UCSD-AML1 (cell line): Measurements from ENCODE around the gene NCAPD2.
"Not testable (repeated sequence)": the region's sequence is repeated elsewhere in the genome, so short reads cannot be mapped to it uniquely, and the experiment has no call there.

ENCODE experiments used
- DNase-seq: peaks from one replicate; lab custom pipeline; 2025; ENCODE audit not compliant: unreplicated experiment; lab: John Stamatoyannopoulos, UW

NCAPD2 gene

DNA sequence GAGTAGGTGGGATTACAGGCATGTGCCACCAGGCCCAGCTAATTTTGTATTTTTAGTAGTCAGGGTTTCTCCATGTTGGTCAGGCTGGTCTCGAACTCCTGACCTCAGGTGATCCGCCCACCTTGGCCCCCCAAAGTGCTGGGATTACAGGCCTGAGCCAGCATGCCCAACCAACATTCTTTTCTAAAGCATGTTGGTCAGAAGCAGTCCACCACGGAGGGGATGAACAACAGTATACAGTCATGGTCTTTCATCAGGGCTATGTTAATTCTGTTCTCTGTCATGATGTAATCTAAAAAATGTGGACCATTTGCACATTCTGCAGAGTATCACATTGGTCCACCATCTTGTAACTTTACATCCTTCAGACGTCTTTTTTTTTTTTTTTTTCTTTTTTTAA is 4.5 kb upstream of the NCAPD2 start:
- DNase-seq = no peak

DNA sequence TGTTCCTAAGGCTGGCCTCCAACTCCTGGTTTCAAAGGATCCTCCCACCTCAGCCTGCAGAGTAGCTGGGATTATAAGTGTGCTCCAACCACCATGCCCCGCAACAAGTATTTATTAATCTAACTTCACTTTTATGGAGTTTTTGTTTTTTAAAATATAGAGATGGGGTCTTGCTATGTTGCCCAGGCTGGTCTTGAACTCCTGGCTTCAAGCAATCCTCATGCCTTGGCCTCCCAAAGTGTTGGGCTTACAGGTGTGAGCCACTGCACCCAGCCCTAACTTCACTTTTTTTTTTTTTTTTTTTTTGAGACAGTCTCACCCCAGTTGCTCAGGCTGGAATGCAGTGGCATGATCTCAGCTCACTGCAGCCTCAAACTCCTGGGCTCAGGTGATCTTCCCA is 3.2 kb upstream of the NCAPD2 start:
- DNase-seq = not testable (repeated sequence)

DNA sequence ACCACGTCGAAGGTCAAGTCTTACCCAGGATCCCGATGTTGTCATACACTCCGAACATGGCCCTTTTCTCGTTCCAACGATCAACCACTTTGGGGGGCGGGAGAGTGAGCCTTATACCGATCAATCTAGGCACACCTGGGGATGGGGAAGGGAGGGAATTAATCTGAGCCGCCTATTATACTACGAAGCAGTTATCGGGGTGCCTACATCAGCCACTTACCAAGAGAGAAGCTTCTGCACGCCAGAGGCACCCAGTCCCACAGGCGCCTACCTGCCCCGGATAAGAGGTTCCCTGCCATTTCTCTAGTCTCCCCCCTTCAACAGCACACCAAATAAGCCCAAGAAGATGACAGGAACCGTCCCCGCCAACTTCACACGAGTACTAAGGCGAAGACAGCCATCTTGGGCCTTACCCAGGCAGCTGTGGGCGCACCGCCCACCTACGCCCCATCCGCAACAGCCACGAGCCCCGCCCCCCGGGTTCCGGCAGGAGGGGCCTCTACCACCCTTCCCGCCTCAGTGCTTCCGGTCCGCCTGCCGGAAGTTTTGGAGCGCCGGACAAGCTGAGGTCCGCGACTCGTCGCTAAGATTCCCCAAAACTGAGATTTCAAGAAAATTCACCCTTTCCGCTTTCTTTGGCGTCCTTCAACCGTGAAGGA is 935 bp upstream of the NCAPD2 start, which contains the start of gene MRPL51:
MRPL51 (minus strand) TSS at position 425 of the 659 bp plus-strand sequence; CDS start at position 299, 126 bp downstream.
- peak; percentile 96 for DNase-seq

DNA sequence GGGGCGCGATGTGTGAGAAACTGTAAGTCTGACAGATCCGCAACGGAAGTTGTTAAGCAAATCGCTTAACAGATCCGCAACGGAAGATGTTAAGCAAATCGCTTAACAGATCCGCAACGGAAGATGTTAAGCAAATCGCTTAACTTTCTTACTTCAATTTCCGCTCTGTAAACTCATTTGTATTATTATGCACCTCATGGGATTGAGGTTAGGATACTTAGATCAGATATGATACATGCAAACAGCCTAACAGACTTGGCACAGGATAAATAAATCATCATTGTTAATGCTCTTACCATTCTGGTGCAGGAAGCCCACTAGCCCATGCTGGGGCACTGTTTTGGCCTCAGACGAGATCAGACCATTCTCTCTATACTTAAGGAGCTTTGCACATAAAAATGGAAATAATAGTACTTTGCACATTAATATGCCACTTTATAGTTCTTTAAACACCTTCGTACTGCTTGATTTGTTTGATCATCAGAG is 399 bp downstream of the NCAPD2 start:
- no peak for DNase-seq

DNA sequence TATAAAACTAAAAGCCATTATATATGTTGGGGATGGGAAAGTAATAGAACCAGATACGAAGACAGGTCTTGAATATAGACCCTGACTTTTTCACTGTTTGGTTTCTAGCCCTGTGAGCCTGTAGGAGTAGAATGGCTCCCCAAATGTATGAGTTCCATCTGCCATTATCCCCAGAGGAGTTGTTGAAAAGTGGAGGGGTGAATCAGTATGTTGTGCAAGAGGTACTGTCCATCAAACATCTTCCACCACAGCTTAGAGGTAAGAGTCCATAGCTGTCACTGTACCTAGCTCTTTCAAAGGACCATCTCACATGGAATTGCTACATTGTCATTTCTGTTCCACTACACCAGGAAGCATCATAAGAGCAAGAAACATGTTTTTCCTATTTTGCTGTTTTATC is 1.1 kb downstream of the NCAPD2 start:
- no peak for DNase-seq

DNA sequence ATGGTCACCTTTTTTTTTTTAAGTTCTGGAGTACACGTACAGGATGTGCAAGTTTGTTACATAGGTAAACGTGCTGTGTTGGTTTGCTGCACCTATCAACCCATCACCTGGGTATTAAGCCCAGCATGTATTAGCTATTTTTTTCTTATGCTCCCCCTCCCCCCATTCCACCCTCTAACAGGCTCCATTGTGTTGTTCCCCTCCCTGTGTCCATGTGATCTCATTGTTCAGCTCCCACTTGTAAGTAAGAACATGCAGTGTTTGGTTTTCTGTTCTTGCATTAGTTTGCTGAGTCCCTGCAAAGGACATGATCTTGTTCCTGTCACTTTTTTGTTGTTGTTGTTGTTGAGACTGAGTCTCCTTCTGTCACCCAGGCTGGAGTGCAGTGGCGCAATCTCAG is 3.4 kb downstream of the NCAPD2 start:
- not testable (repeated sequence) for DNase-seq

DNA sequence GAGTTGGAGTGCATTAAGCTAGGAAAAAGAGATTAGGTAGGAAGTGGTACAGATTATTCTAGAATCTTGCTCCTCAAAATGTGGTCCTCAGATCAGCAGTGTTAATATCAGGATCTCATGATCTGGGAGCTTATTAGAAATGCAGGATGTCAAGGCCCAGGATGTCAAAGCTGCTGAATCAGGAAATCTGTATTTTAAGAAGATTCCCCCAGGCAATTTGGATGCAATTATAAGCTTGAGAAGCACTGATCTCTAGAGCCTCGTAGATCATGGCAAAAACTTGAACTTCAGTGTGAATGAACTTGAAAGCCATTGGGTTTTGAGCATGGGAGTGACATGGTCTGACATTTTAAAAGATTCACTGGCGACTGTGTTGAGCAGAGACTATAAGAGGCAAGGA is 6.6 kb downstream of the NCAPD2 start:
- DNase-seq = no peak

DNA sequence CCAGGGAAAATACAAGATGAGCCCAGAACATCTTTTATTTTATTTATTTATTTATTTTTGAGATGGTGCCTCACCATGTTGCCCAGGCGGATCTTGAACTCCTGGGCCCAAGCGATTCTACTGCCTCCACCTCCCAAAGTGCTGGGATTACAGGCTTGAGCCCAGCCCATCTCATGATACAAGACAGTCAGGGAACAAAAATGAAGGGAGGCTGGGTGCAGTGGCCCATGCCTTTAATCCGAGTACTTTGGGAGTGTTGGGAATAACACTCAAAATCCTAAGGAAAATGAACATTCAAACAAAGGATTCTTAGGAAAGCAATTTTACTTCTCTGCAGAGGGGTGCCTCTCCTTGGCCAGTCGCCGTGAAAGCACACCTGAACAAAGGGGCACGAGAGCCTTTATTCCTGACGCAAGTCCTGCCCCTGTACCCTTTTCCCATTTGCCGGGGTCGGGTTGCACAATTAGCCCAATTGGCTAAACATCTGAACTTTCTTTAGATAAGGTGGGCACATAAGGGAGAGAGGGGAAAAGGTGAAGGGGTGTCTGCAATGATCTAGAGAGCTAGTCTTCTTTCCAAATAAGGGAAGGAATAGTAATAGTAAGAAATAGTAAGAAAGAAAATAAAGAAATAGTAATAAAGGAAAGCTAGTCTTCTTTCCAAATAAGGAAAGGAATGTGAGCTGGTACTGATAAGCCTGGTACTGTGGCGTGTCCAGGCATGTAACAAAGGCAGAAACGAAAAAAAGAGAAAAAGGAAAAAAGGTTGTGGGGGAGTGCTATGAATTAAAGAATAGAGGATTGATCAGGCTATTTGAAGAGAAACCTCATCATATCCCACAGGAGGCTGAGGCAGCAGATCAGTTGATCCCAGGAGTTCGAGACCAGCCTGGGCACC is 13.4 kb downstream of the NCAPD2 start:
- DNase-seq = no peak

DNA sequence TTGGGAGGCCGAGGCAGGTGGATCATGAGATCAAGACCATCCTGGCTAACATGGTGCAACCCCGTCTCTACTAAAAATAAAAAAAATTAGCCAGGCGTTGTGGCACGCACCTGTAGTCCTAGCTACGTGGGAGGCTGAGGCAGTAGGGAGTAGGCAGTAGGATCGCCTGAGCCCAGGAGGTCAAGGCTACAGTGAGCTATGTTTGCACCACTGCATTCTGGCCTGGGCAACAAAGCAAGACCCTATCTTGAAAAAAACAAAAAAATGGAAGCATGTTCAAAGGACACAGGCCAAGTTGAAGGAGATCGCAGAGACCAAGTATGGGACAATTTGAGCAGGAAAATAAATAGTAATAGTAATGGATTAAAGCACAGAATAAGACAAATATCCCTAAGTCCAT is 14.2 kb downstream of the NCAPD2 start:
- no peak for DNase-seq

DNA sequence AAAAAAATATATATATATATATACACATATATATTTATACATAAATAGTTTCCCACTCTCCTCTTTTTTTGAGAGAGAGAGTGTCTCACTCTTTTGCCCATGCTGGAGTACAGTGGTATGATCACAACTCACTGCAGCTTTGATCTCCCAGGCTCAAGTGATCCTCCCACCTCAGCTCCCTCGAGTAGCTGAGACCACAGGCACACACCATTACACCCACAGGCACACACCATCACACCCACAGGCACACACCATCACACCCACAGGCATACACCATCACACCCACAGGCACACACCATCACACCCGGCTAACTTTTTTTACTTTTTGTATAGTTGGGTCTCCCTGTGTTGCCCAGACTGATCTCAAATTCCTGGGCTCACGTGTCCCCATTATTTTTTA is 26.3 kb downstream of the NCAPD2 start:
- no peak for DNase-seq

DNA sequence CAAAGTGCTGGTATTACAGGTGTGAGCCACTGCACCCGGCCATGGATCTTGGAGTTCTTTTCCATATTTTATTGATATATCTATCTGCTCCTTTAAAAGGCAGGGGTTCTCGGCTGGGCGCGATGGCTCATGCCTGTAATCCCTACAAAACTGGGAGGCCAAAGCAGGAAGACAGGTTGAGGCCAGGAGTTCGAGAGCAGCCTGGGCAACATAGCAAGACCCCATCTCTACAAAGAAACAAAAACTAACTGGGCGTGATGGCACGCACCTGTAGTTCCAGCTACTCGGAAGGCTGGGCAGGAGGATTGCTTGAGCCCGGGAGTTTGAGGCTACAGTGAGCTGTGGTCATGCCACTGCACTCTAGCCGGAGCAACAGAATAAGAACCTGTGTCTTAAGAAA is 28.3 kb downstream of the NCAPD2 start:
- DNase-seq = no peak

DNA sequence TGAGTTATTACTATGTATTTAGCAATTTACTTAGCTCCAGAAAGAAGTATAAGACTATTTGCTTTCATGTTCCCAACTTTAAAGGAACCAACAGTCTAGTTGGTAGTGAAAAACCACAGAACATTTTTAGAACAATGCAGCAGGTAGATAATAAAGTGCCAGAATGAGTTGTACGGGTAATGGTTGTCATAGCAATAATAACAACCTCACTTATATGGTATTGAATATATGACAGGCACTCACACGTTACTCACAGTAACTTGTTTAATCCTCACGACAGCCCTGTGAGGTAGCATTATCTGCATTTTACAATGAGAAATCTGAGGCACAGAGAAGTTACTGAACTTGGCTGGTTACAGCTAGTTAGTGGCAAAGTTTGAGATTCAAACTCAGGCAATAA is 29.8 kb downstream of the NCAPD2 start:
- DNase-seq = no peak

DNA sequence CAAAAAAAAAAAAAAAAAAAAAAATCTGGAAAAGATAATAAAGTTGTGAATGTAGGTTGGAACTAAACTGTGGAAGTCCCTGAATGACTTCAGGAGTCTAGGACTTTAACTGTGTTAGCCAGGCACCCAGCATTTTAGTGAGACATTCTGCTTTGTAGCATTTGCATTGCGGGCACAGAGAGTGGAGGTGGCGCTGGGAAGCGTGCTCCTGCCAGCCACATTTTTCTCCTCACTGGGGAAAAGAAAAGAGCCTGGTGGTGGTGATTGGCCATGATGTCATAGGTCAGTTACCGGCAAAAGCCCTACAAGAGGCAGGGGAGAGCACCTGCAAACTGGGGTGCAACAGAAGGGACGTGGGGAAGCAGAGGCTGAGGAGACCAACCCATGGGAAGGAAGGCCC is 30.7 kb downstream of the NCAPD2 start:
- DNase-seq = no peak

DNA sequence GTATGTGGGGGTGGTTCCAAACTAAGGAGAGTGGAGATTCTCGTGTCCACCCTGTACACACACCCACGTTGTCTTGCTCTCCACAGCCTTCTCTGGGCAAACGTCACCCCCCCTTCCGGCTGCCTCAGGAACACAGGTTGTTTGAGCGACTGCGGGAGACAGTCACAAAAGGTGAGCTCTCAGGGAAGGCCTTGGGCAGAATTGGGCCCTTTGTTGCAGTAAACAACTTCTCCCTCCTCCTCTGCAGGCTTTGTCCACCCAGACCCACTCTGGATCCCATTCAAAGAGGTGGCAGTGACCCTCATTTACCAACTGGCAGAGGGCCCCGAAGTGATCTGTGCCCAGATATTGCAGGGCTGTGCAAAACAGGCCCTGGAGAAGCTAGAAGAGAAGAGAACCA is 32.3 kb downstream of the NCAPD2 start:
- no peak for DNase-seq

DNA sequence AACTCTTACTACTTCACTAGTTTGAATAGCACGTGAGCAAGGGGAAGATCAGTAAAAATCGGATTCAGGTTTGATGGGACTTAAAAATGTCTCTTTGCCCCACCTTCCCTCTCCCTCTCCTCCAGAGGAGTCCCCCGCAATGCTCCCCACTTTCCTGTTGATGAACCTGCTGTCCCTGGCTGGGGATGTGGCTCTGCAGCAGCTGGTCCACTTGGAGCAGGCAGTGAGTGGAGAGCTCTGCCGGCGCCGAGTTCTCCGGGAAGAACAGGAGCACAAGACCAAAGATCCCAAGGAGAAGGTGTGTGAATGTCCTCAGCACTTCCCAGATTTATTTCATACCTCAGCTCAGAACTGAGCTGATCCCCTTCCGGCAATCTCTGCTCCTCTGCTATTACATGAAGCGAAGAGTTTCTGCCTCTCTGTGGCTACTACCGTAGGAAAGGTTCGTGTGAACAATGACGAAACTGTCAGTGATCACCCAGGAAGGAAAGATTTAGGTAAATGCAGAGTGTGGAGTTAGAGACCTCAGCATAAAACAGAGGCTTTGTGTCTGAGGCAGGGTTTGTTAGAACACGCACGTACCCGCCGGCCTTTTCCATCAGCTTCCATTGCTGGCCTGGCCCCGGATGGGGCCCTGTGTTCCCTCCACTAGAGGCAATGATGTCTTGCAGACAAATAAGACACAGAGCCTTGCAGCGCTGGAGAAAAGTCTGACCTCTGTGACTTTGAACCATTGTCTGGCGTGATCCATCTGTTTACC is 33.0 kb downstream of the NCAPD2 start:
- DNase-seq = no peak

DNA sequence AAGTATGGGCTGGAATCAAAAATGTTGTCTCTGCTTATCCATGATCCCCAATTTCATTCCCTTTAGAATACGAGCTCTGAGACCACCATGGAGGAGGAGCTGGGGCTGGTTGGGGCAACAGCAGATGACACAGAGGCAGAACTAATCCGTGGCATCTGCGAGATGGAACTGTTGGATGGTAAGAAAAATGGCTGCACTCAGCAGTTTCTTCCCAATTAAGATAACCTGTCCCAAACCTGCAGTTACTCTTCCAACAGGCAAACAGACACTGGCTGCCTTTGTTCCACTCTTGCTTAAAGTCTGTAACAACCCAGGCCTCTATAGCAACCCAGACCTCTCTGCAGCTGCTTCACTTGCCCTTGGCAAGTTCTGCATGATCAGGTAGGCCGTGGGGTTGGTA is 33.8 kb downstream of the NCAPD2 start:
- DNase-seq = no peak

DNA sequence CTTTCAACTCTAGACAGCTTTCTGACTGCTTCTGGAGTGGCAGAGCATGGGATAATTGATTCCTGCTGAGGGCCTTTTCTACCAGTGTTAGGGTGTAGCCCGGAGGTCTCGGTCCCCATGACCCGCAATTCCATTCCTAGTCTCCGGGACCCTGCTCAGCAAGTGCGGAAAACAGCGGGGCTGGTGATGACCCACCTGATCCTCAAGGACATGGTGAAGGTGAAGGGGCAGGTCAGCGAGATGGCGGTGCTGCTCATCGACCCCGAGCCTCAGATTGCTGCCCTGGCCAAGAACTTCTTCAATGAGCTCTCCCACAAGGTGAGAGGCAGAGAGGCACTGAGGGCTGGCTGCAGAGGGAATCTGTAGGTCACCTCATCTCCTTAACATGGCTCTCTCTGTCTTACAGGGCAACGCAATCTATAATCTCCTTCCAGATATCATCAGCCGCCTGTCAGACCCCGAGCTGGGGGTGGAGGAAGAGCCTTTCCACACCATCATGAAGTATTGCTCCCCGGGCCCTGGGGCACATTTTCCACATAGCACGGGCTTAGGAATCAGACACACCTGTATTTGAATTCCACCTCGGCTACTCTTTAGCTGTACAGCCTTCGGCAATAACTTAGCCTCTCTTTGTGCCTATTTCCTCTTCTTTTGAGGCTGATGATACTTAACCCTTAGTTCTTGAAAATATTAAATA is 34.8 kb downstream of the NCAPD2 start:
- no peak for DNase-seq

DNA sequence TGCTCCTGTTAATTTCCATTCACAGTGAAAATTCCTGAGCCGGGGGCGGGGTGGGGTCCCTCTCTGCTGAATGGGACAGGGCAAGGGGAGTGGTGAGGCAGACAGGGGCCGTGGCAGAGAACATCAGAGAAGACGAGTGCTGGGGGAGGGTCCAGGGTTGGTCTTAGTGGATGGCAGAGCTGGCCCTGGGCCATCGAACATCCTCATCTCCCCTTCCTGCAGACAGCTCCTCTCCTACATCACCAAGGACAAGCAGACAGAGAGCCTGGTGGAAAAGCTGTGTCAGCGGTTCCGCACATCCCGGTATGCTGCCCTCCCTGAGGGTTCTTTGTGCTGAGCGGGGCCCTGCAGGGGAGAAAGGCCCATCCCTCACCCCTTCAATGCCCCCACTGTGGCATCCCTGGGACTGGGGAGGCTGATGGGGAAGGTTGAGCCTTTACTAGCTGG is 35.4 kb downstream of the NCAPD2 start:
- DNase-seq = no peak

DNA sequence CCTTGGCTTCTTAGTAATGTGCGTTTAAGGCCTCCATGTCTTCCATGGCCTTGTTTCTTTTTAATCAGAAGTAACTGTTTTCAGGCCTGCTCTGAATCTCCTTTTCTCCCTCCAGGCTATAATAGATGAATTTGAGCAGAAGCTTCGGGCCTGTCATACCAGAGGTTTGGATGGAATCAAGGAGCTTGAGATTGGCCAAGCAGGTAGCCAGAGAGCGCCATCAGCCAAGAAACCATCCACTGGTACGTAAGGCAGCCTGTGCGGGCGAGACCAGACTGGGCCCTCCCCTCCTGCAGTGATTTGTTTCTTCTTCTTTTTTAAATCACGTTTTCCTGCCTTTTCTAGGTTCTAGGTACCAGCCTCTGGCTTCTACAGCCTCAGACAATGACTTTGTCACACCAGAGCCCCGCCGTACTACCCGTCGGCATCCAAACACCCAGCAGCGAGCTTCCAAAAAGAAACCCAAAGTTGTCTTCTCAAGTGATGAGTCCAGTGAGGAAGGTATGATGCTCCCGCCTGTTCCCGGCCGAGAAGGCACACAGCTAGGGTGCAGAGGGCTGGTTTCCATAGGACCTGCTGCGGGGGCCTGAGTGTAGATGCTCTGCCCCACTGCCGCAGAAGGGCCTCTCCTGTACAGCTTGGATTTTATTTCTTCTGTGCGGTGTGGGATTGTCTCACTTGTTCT is 36.8 kb downstream of the NCAPD2 start:
- no peak for DNase-seq
